ENCODE measurements around the gene CX3CR1.

GRCh38 chr3:39317571-39318169 is 37.8 kb upstream of the CX3CR1 start:
- TF ChIP-seq CTCF (IDR thresholded peaks at IDR 0.05; ENCODE audit: poor library complexity, severe bottlenecking) (no peak), EP300 (conservative IDR thresholded peaks at IDR 0.05; ENCODE audit: poor library complexity, severe bottlenecking) (no peak), EZH2 (IDR thresholded peaks at IDR 0.05; ENCODE audit: borderline replicate concordance, insufficient read depth, low read length, poor library complexity, severe bottlenecking) (no peak), POLR2AphosphoS5 (IDR thresholded peaks at IDR 0.05) (no peak), RAD21 (conservative IDR thresholded peaks at IDR 0.05) (no peak), REST (IDR thresholded peaks at IDR 0.05; ENCODE audit: borderline replicate concordance) (no peak), MXI1 (conservative IDR thresholded peaks at IDR 0.05; ENCODE audit: poor library complexity, severe bottlenecking) (no peak)

Measured in neural cell (in vitro differentiated cells).